NCI-H510A treated with DMSO at 0.1 percent for 48 hours (cell line): ENCODE results near the gene SHC2.

ENCODE experiments used
- DNase-seq: peaks from one replicate; lab custom pipeline; 2025; lab: John Stamatoyannopoulos, UW

Gene SHC2, protein sequence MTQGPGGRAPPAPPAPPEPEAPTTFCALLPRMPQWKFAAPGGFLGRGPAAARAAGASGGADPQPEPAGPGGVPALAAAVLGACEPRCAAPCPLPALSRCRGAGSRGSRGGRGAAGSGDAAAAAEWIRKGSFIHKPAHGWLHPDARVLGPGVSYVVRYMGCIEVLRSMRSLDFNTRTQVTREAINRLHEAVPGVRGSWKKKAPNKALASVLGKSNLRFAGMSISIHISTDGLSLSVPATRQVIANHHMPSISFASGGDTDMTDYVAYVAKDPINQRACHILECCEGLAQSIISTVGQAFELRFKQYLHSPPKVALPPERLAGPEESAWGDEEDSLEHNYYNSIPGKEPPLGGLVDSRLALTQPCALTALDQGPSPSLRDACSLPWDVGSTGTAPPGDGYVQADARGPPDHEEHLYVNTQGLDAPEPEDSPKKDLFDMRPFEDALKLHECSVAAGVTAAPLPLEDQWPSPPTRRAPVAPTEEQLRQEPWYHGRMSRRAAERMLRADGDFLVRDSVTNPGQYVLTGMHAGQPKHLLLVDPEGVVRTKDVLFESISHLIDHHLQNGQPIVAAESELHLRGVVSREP

GRCh38 chr19:460877-461720 lies at the start of gene SHC2:
Gene SHC2 (minus strand): TSS chr19:461033. CDS start chr19:460996, 37 bp downstream.
- no peak for DNase-seq

GRCh38 chr19:508204-509150 lies 47.6 kb upstream of the SHC2 start:
- no peak for DNase-seq

- DNase-seq = peak; percentile 20
Measured at GRCh38 chr19:507286-508203, 46.7 kb upstream of the SHC2 start, which contains the start of gene TPGS1. Gene TPGS1 (plus strand): TSS chr19:507497. CDS start chr19:507507, 10 bp downstream.

DNA sequence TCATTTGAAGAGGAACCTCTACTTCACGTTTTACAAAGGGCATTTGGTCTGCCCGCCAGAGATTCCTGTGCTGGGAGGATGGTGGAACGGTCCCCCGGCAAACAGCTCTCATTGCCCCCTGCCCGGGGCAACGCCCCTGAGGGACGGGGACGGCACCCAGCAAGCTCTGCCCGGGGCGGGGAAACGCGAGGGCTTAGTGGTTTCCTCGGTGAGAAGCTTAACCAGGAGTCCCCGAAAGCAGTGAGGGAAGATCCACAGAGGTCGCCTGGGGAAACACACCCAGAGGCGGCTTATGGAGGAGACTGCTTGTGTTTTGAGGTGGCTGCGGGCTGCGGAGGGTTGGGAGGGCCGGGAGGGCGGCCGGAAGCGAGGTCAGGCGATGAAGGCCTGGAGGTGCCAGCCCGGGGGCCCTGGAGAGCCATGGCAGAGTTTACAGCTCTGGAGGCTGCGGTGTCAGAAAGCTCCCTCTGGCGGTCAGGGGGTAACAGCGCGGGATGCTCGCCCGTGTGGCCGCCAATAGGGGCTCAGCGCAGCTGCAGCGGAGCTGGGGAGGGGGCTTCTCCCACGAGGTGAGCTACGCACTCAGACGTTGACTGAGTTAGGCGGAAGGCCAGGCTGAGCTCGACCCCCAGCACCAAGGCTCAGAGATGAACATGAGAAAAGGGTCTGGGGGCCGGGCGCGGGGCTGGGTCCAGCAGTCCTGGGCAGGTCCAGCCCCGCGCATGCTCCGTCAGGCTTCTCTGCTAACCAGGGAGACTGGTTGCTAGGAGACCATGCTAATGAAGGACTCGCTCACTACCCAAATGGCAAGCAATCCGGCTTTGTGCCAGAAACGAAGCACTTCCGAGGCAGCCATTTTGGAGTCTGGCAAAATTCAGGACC lies 45.8 kb upstream of the SHC2 start:
- peak; percentile 95 for DNase-seq

- no peak for DNase-seq
Measured at GRCh38 chr19:504616-505015, 43.8 kb upstream of the SHC2 start.

DNA sequence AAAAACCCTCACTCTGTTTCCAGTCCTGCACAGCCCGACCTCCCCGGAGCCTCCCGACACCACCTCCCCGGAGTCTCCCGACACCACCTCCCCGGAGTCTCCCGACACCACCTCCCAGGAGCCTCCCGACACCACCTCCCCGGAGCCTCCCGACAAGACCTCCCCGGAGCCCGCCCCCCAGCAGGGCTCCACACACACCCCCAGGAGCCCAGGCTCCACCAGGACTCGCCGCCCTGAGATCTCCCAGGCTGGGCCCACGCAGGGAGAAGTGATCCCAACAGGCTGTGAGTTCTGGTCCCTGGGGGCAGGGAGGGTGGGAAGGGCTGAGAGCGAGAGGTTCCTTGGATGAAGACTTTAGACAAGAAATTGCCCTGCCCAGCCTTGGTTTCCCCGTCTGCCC lies 40.8 kb upstream of the SHC2 start:
- DNase-seq = no peak

DNA sequence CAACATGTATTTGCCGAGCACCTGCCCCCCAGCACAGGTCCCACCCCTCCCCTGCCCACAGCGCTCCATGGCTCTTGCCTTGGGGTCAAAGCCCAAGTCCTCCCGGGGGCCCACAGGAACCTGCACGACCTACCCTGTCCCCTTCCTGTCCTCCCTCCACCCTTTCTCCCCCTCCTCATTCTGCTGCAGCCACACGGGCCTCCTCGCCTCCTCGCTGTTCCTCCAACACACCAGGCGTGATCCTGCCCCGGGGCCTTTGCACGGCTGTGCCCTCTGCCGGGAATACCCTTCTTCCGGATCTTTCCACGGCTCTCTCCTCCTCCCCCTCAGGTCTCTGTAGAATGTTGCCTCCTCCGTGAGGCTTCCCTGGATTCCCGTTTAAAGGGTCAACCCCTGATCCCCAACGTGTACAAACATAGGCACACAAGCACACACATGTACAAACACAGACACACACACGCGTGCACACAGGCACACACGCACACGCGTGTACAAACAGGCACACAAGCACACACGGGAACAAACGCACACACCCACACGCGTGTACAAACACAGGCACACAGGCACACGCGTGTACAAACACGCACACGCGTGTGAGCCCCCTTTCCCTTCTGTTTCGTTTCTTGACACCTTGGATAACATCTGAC lies 38.3 kb upstream of the SHC2 start:
- no peak for DNase-seq

GRCh38 chr19:498511-498891 lies 37.7 kb upstream of the SHC2 start:
- DNase-seq = no peak

GRCh38 chr19:497869-498510 lies 37.2 kb upstream of the SHC2 start:
- DNase-seq = no peak

GRCh38 chr19:497491-497868 lies 36.6 kb upstream of the SHC2 start:
- no peak for DNase-seq

DNA sequence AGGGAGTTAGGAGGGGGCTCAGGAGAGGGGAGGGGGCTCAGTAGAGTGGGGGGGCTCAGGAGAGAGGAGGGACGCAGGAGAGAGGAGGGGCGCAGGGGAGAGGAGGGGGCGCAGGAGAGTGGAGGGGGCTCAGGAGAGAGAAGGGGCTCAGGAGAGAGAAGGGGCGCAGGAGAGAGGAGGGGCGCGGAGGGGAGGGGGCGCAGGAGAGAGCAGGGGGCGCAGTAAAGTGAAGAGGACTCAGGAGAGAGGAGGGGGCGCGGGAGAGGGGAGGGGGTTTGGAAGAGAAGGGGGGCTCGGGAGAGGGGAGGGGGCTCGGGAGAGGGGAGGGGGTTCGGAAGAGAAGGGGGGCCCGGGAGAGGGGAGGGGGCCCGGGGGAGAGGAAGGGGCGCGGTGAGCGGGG lies 36.2 kb upstream of the SHC2 start:
- DNase-seq = no peak

DNA sequence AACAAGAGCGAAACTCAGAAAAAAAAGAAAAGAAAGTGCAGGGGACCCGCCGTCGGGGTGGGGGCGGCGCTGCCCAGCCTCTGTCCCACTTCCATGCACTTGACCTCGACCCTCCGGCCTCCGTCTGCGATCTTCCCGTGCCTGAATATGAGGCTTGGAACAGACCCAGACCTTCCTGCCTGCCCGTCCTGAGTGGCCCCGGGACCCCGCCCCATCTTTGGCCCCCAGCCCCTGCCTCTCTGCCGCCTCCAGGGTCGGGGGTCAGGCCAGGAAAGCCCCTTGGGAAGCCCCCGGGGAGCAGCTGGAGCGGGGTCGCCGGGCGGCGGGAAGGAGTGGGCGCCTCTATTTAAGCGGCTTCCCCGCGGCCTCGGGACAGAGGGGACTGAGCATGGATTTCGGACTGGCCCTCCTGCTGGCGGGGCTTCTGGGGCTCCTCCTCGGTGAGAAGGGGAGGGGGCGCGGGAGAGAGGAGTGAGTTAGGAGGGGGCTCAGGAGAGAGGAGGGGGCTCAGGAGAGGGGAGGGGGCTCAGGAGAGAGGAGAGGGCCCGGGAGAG lies 35.4 kb upstream of the SHC2 start, which contains the start of gene MADCAM1:
TSS of gene MADCAM1 (plus strand) at position 375 of the 554 bp plus-strand sequence. CDS start at position 389, 14 bp downstream.
- no peak for DNase-seq

GRCh38 chr19:495402-496111 lies 34.7 kb upstream of the SHC2 start:
- no peak for DNase-seq

DNA sequence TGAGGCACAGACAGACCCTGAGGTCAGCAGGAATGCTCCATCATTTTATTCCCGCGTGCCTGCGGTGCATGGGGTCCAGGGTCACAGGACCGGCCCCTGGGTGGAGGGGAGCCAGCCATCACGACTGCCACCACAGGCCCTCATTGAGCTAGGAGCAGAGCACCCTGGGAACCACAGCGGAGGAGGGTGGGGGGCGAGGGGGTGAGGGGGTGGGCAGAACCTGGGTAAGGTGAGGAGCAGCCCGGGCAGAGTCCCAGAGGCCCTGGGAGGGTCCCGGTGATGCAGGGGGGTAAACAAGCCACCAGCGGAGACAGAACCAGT lies 34.2 kb upstream of the SHC2 start:
- DNase-seq = no peak

DNA sequence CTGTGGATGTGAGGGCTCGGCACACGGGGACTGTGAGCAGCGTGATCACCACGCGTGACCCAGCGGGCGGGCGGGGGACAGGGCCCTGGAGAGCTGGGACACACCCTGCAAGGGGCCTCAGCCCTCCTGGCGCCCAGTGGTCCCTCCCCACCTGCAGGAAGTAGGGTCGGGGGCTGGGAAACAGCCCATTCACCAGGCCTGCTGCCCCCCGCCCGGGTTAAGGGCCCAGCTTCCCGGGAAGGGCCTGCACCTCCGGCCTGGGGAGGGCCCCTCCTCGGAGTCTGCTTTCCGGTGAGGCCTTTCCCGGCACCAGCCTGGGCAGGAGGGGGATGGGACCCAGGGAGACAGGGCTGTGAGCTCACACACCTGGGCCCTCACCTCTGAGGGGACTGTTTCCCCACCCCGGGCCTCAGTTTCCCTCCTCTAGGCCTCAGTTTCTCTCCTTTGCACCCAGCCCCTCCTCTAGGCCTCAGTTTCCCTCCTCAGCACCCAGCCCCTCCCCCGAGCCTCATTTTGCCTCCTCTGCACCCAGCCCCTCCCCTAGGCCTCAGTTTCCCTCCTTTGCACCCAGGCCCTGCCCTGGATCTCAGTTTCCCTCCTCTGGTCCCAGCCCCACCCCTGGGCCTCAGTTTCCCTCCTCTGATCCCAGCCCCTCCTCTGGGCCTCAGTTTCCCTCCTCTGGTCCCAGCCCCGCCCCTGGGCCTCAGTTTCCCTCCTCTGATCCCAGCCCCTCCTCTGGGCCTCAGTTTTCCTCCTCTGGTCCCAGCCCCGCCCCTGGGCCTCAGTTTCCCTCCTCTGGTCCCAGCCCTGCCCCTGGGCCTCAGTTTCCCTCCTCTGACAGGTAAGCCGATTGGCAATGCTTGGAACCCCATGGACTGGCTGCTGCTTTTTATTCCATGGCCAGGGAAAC lies 33.6 kb upstream of the SHC2 start:
- no peak for DNase-seq

- DNase-seq = no peak
Measured at GRCh38 chr19:493391-494170, 32.7 kb upstream of the SHC2 start.
